C4-2B (cell line): ENCODE results near the gene FCRL1.

ENCODE experiments used
- H3K27ac ChIP-seq: fragments of 450-650 bp; 2 replicates; pipeline ENCODE4 v1.5.1; 2017
- ZFX ChIP-seq: fragments of 450-650 bp; IDR thresholded peaks from 2 replicates; pipeline ENCODE4 v1.6.1; 2017
- TF ChIP-seq, protein P1 (sequence below): fragments of 450-650 bp; conservative IDR thresholded peaks from 2 replicates; pipeline ENCODE4 v1.5.1; 2017; ENCODE audit warnings: mild to moderate bottlenecking

Gene FCRL1

DNA sequence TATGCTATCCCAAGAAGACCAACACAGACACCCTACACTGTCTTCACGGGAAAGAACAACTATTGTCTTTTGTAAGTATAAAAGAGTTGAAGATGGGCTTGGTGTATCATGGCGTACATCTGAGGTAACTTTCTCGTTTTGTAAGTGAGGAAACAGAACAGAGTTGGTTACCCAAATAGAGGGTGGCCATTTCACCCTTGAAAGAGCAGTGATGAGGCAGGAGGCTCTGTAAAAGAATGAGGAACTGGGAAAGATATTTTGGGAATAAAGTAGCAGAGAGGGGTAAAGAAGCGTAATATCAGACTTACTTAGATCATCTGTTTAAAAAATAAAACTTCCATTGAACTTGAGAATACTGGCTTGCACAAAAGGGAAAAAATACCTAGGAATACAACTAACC, 61.9 kb downstream of the FCRL1 start:
- no peak for TF ChIP-seq ZFX
- TF ChIP-seq, protein P1, sequence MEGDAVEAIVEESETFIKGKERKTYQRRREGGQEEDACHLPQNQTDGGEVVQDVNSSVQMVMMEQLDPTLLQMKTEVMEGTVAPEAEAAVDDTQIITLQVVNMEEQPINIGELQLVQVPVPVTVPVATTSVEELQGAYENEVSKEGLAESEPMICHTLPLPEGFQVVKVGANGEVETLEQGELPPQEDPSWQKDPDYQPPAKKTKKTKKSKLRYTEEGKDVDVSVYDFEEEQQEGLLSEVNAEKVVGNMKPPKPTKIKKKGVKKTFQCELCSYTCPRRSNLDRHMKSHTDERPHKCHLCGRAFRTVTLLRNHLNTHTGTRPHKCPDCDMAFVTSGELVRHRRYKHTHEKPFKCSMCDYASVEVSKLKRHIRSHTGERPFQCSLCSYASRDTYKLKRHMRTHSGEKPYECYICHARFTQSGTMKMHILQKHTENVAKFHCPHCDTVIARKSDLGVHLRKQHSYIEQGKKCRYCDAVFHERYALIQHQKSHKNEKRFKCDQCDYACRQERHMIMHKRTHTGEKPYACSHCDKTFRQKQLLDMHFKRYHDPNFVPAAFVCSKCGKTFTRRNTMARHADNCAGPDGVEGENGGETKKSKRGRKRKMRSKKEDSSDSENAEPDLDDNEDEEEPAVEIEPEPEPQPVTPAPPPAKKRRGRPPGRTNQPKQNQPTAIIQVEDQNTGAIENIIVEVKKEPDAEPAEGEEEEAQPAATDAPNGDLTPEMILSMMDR = no peak
- no peak overlapping the region for H3K27ac ChIP-seq

DNA sequence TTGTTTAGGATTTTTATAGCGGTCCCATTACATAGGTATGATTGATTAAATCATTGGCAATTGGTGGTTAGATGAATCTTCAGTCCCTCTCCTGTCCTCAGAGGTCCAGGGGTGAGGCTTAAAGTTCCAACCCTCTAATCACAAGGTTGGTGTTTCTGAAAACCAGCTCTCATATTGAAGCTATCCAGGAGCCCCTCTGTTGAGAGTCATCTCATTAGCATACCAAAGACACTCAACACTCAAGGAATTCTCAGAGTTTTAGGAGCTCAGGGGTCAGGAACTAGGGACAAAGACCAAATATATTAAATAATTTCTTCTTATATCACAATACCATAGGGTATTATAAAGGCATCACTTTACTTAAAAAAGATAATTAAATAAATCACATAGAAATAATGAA, 66.3 kb downstream of the FCRL1 start:
- H3K27ac ChIP-seq = no peak overlapping the region
- no peak for TF ChIP-seq ZFX
- TF ChIP-seq, protein P1 = no peak

DNA sequence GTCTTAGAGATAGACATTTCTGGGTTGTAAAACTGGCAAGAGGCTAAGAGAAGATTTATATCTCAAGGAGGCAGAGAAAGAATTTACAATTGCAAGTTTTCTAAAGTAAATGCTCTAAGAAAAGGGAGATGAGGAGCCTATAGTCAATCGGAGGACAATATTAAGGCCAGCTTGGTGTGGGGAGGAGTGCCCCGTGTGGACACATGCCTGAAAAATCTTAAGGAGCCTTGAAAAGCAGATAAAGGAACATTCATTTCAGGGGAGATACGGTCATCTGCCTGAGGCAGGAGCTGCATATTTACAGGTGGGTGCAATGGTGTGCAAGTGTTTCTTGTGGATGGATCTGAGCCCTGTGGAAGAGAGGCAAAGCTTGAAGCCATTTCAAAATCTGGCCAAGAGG, 68.6 kb downstream of the FCRL1 start:
- TF ChIP-seq, protein P1 = no peak; the same call in 1 of the 2 replicates
- TF ChIP-seq ZFX = no peak
- H3K27ac ChIP-seq = no peak overlapping the region

DNA sequence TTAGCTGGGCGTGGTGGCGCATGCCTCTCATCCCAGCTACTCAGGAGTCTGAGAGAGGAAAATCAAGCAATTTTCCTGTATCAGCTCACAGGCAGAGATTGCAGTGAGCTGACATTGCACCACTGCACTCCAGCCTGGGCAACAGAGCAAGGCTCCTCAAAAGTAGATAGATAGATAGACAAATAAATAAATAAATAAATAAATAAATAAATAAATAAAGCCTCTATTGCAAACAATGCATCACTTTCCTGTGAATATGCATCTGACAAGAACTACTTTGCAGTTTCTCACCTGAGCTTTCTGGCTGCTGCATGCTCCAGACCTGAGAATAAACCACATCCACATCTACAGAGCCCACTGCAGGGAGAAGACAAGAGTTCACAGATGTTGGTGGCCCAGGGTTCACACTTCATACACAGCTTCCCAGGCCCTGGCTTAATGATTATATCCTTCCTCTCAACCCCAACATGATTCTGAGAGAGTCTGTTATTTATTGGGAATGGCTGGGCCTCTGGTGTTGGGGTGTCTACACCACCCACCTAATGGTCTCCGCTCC, 71.6 kb downstream of the FCRL1 start:
- TF ChIP-seq, protein P1 = no peak
- TF ChIP-seq ZFX = no peak

More for the DNA sequence above, 71.6 kb downstream of the FCRL1 start:
- H3K27ac ChIP-seq = no peak overlapping the region
